AG10803 (cell line): ENCODE data around the gene TGM1.

Experiments
- DNase-seq: peaks from one replicate; pipeline ENCODE4 v3.0.0; 2010; ENCODE audit warnings: low read depth
- H3K4me3 ChIP-seq: 2 replicates; pipeline ENCODE4 v1.5.1; 2011; ENCODE audit warnings: mild to moderate bottlenecking, low read length, control low read depth
- CTCF ChIP-seq: conservative IDR thresholded peaks from 2 replicates; pipeline ENCODE4 v1.5.1; 2011; ENCODE audit warnings: mild to moderate bottlenecking, low read length, control low read depth, inconsistent platforms

The TGM1 gene

GRCh38 chr14:24269910-24270536 is 7.0 kb upstream of the TGM1 start:
- no peak overlapping the region for H3K4me3 ChIP-seq
- TF ChIP-seq CTCF, result no peak

GRCh38 chr14:24269368-24269767 is 6.4 kb upstream of the TGM1 start:
- no peak for DNase-seq
- H3K4me3 ChIP-seq, result no peak overlapping the region

More at GRCh38 chr14:24269910-24270536, 7.0 kb upstream of the TGM1 start:
- no peak for DNase-seq

GRCh38 chr14:24268225-24268624 is 5.2 kb upstream of the TGM1 start:
- H3K4me3 ChIP-seq, result no peak overlapping the region
- DNase-seq, result no peak
- TF ChIP-seq CTCF, result no peak

More at GRCh38 chr14:24269368-24269767, 6.4 kb upstream of the TGM1 start:
- TF ChIP-seq CTCF, result no peak

- no peak overlapping the region for H3K4me3 ChIP-seq
- no peak for TF ChIP-seq CTCF
- DNase-seq, result no peak
Observed at GRCh38 chr14:24267516-24267915, 4.5 kb upstream of the TGM1 start.

- no peak overlapping the region for H3K4me3 ChIP-seq
- no peak for TF ChIP-seq CTCF
- no peak for DNase-seq
Observed at GRCh38 chr14:24266344-24267244, 3.6 kb upstream of the TGM1 start.

- H3K4me3 ChIP-seq, result no peak overlapping the region
- no peak for DNase-seq
- no peak for TF ChIP-seq CTCF
Observed at GRCh38 chr14:24264298-24264697, 1.3 kb upstream of the TGM1 start.

GRCh38 chr14:24263848-24264247 is 871 bp upstream of the TGM1 start:
- no peak overlapping the region for H3K4me3 ChIP-seq
- TF ChIP-seq CTCF, result no peak
- no peak for DNase-seq
